Stimulated activated CD8-positive, alpha-beta memory T cell treated with anti-CD3 and anti-CD28 coated beads, Interleukin-2, amount 100 ng/mL, for 1 hour (primary cell): ENCODE data around the gene KIAA0753.
A peak's percentile ranks its signal among the peaks of the same experiment; 100 is the strongest.
"Not testable (repeated sequence)": the region's sequence is repeated elsewhere in the genome, so short reads cannot be mapped to it uniquely, and the experiment has no call there.

Experiments
- DNase-seq, 2 donors: peaks; one replicate each; pipeline ENCODE4 v3.0.0-alpha.2; 2020; ENCODE audit warnings: low read depth in 2 of 2

The KIAA0753 gene

GRCh38 chr17:6668727-6669425 is 28.4 kb upstream of the KIAA0753 start:
- no peak for DNase-seq

DNA sequence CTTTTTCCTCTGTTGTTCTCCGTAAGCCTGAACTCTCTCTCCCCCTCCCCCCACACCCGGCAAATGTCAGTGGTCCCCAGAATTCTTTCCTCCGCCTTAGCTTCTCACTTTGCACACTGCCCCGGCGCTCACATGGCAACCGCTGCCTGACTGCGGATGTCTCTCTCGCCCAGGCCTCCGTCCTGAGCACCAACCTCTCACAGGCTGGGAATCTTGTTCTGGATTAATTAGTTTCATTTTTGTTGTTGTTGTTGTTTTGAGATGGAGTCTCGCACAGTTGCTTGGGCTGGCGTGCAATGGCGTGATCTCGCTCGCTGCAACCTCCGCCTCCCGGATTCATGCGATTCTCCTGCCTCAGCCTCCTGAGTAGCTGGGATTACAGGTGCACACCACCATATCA is 27.7 kb upstream of the KIAA0753 start:
- no peak for DNase-seq

DNA sequence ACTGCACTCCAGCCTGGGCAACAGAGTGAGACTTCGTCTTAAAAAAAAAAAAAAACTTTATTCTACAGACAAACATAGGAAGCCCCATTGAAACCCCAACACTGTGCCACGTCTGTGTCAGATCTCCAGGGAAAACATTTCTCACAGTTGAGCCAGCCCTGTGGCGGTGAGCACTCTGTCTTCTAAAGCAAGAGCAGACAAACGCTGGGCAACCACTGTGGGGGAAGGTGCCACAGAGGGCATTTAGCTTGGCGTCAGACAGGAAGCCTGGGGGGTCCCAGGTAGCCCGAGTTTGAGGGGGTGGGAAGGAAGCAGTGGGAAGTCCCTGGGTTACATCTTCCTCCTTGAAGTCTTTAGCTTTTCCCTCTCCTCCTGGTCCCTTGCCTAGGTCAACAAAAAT is 27.0 kb upstream of the KIAA0753 start:
- DNase-seq, result no peak

DNA sequence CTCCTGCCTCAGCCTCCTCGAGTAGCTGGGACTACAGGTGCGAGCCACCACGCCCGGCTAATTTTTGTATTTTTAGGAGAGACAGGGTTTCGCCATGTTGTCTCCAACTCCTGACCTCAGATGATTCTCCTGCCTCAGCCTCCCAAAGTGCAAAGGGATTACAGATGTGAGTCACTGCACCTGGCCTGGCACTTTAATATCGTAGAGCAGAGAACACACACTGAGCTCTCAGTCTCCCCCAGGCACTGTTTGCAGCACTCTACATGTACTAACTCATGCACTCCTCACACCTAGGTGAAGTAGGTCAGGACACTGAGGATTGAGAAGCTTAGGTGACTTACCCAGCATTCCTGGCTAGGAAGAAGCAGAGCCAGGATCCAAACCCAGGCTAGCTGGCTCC is 26.0 kb upstream of the KIAA0753 start:
- no peak for DNase-seq

GRCh38 chr17:6666077-6666521 is 25.6 kb upstream of the KIAA0753 start:
- no peak for DNase-seq

- DNase-seq, result not testable (repeated sequence)
These were observed 22.7 kb upstream of the KIAA0753 start for GRCh38 chr17:6663200-6663599.

GRCh38 chr17:6661464-6661848 is 20.9 kb upstream of the KIAA0753 start:
- DNase-seq, result no peak

DNA sequence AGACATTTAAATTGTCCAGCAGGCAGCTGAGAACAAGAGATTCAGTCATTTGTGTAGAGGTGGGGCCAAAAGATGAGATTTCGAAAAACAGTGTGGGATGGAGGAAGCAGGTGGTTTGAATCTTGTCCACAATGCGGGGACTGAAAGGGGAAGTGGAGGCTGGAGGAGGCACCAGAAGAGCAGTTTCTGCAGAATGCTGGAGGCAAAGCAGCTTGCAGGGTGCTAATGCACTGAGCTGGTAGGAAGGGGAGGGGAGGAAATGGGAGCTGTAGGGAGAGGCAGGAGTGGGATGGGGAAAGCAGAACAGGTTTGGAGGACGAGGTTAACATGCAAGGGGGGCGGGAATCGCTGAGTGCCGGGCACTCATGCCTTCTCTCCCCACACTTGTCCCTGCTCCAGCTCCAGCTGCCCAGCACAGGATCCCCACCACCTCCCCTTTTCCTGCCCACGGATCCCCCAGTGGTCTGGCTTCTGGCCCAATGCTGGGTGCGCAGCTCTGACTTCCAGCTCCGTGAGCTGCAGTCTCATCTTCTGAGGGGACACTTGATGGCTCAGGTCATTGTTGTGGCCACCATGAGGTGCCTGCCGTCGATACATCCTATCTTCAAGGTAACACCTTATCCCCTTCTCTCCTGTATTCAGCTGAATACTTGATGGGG is 20.4 kb upstream of the KIAA0753 start:
- DNase-seq, result no peak

DNA sequence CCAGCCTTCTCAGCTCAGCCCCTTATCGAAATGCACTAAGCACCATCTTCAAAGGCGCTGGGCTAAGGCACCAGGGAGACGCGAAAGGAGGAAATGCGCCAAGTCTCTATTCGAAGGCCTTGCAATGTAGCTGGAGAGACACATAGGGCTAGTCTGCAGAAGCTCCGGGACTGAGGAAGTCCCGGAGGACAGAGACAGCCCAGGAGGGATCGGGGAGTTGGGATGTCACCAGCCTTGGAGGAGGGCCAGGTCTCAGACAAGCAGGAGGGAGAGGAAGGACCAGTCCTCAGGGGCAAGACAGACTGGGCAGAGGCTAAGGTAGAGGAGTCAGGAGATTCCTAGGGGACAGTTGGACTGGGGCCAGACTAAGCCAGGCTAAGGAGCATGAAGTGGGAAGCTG is 19.6 kb upstream of the KIAA0753 start:
- DNase-seq, result no peak

DNA sequence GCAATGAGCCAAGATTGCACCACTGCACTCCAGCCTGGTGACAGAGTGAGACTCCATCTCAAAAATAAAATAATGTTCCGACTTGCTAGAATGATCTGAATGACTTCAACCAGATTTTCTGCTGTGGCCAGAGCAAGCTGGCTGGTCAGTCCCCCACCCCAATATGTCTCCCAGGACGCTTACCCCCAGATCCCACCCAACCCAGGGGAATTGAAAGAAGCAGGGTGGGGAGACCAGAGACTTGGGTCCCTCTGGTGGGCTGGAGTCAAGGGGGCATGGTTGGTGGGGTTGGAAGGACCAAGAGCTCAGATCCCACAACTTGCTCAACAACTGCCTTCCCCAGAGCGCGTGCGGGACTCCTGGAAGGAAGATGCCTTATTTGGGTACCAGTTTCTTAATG is 17.9 kb upstream of the KIAA0753 start:
- not testable (repeated sequence) for DNase-seq

GRCh38 chr17:6657633-6658287 is 17.2 kb upstream of the KIAA0753 start:
- DNase-seq, result no peak

- DNase-seq, result not testable (repeated sequence)
These were observed 16.5 kb upstream of the KIAA0753 start for GRCh38 chr17:6656797-6657632.

DNA sequence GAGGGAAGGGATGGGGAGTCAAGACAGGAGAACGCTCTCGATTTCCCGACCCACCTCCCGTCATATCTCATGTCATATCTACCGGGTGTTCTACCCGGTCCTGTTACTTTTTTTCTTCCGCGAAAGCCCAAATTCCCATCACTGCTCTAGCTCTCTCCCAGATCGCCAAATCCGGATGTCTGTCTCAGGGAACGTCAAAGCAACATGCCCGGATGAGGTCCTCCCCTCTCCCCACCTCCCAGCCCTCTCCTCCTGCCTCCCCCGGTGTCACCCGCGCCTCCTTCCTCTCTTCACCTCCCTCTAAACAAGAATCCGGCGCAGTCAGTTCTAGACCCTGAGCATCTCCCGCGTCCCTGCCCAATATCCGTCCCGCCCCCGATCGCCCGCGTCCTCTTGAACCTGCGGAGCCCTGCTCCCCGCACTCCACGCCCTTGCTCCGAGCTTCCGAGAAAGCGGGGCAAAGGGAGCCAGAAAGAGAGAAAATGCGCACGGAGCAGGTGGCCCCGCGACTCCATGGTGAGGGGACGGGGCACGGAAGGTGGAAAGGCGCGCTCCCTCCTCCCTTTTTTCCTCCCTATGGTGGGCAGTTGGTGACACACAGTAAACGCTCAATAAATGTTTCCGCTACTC is 15.3 kb upstream of the KIAA0753 start:
- not testable (repeated sequence) for DNase-seq

DNA sequence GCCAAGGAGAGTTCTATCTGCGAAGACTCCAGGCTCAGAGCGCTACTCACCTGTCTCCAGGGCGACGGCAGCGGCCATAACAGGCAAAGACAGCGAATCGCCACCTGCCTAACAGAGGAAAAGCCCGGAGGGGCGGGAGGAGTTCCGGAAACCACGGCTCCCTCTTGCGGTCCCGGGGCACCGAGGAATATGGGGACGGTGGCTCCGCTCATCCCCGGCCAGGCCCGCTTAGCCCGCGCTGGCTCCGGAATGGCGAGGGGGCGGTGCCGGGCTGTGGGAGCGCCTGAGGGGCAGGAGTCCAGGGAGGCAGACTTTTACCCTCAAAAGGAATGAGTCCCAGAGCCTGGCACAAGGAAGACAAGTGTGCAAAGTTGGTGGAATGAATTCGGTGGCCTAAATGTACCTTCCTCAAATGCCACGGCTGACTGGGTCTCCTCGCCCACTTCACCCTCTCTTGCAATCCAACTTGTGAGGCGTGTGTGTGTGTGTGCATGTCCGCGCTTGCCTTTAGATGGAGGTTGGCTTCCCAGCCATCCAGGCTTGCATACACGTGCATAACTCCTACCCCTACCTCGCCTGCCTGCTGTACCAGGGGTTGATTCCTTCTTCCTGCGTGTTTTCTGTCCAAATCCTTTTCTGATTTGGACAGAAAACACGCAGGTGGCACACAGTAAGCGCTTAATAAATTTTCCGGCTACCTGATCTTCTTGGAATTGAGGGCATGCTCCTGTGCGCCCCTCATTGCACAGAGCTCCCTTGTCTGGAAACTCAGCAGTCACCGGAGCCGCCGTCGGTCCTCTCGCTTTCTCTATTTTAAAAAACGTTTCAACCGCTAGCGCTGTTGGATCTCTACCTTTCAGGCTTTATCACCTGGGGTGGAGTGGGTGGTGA is 14.6 kb upstream of the KIAA0753 start:
- DNase-seq, result no peak

GRCh38 chr17:6651919-6652452 is 11.5 kb upstream of the KIAA0753 start:
- no peak for DNase-seq

DNA sequence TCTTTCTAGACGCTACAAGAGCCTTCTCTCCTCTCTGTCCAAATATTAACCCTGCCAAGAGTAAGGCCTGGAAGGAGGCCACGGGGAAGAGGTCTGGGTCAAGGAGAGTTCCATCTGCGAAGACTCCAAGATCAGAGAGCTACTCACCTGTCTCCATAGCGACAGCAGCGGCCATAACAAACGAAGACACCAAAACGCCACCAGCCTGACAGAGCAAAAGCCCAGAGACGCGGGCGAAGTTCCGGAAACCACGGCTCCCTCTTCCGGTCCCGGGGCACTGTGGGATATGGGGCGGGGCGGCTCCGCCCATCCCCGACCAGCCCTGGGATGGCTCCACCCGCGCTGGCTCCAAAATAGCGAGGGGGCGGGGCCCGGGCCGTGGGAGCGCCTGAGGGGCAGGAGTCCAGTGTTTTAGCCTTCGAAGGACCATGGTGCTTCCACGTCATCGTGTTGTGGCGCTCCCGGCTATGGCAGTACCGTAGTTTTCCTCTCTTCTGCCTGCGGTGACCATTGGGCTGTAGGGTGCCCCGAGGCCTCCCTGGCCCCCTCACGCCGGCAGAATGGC is 10.9 kb upstream of the KIAA0753 start, which contains the start of the genes C17orf100 and MED31:
Gene C17orf100 (plus strand): TSS at position 409 of the 565 bp plus-strand sequence. CDS start 152 bp downstream, at position 561.
Gene MED31 (minus strand): TSS at position 252 of the 565 bp plus-strand sequence. CDS start 77 bp downstream, at position 175.
- DNase-seq, result peak; percentile 87 to 89

DNA sequence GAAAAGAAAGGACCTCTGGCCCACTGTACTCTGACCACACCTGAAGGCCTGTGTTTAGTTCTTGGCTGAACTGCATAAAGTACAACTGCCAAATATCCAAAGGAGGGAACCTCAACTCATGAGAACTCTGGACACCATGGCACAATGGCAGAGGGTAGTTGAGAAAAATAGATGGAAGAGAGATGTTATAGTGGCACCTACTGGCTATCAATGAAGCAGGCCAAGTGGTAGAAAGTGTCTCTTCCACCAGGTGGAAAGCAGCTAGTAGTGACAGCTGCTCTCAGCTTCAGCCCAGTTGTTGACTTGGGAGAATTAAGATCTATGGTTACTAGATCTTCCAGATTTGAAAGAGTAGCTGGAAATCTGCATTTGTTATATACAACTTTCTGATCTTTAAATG is 7.7 kb upstream of the KIAA0753 start:
- DNase-seq, result no peak

- no peak for DNase-seq
These were observed 3.1 kb upstream of the KIAA0753 start for GRCh38 chr17:6643451-6644125.

DNA sequence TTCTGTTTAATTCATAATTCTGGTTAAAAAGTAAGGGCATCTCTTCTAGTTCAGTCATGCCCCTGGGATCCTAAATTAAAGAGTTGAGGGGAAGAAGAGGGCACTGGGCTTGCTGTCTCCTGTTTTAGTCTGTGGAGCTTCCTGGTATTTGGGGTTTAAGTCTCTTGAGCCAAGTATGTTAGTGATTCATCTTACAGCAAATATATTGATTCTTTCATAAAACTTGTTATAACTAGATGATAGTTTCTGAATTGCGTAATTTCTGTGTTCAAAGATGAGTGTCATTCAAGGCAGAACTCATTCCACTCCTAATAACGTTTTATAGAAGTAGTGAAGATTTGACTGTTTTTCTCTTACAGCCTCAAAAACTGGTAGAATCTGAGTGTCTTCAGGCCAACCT is 2.1 kb upstream of the KIAA0753 start:
- DNase-seq, result no peak
